Suprapubic skin (tissue), 4 donors: ENCODE data around the gene PEPD. TPM values are rescaled to one million over a fixed set of nuclear protein-coding genes. Genes with fewer than 3 reads are reported as not detected.

ENCODE experiments used
- DNase-seq, 2 donors: peaks; one replicate each; pipeline ENCODE4 v3.0.0-alpha.2; 2019; ENCODE audit warnings: low spot score in 2 of 2
- H3K27ac ChIP-seq: fragments of 200-600 bp; sonication (generic); one replicate; pipeline ENCODE4 v1.5.1; 2019
- H3K27me3 ChIP-seq: fragments of 200-600 bp; sonication (generic); one replicate; pipeline ENCODE4 v1.5.1; 2019
- H3K36me3 ChIP-seq: fragments of 200-600 bp; sonication (generic); one replicate; pipeline ENCODE4 v1.5.1; 2019
- H3K4me1 ChIP-seq: fragments of 200-600 bp; sonication (generic); one replicate; pipeline ENCODE4 v1.5.1; 2019
- H3K4me3 ChIP-seq: fragments of 200-600 bp; sonication (generic); one replicate; pipeline ENCODE4 v1.5.1; 2019; ENCODE audit warnings: mild to moderate bottlenecking
- H3K9me3 ChIP-seq: fragments of 200-600 bp; sonication (generic); one replicate; pipeline ENCODE4 v1.5.1; 2019
- CTCF ChIP-seq, 2 donors: fragments of 200-600 bp in 1 of 2; fragments of 450-650 bp in 1 of 2; sonication (generic) in 1 of 2; IDR thresholded peaks; one replicate each; pipeline ENCODE4 v1.5.1; 2016 to 2019; ENCODE audit warnings: antibody characterized with exemption in 2 of 2, mild to moderate bottlenecking in 1 of 2, moderate library complexity in 1 of 2
- EP300 ChIP-seq: sonication (generic); formaldehyde crosslinking; IDR thresholded peaks from one replicate; pipeline ENCODE4 v1.6.1; 2017; ENCODE audit warnings: antibody characterized with exemption
- POLR2A ChIP-seq, 2 donors: fragments of 450-650 bp; IDR thresholded peaks; one replicate each; pipeline ENCODE4 v1.6.1; 2017; ENCODE audit warnings: antibody characterized with exemption in 2 of 2, mild to moderate bottlenecking in 2 of 2, moderate library complexity in 2 of 2
- POLR2AphosphoS5 ChIP-seq, 3 donors: sonication (generic); formaldehyde crosslinking; IDR thresholded peaks; one replicate each; pipeline ENCODE4 v1.6.1; 2017; ENCODE audit warnings: antibody characterized with exemption in 3 of 3
- WGBS: methylation state at CpG from one replicate; pipeline ENCODE4 v1.1.5; 2018; 5-methylcytosine and 5-hydroxymethylcytosine counted together
- total RNA-seq, 4 donors: library from RNA; depleted of rRNA; stranded (reverse); fragments of >200 nt; gene quantifications; one replicate each; pipeline ENCODE4 v1.1.0, GENCODE V29; 2016

Gene PEPD
- total RNA-seq, 4 donors from 2014 or later, result 35.2 to 73.8 (median 55.9) TPM

GRCh38 chr19:33388231-33388724 lies 133.3 kb downstream of the PEPD start:
- peak in 1 of 2 donors; percentile 57 for DNase-seq
- no CpG with 5 or more reads among the region's 13 CpGs for WGBS
- Histone ChIP-seq H3K9me3 (no peaks in the 10 kb centered on the region), H3K4me3 (no peak overlapping the region), H3K4me1 (peaks cover 70% of the 10 kb centered on the region), H3K27me3 (no peaks in the 10 kb centered on the region), H3K36me3 (peaks cover 20% of the 10 kb centered on the region), H3K27ac (peak overlapping the region; percentile 76)
- TF ChIP-seq POLR2A (IDR thresholded peaks at IDR 0.05) (no peak), POLR2AphosphoS5 (IDR thresholded peaks at IDR 0.05) (no peak), CTCF (IDR thresholded peaks at IDR 0.05) (no peak), EP300 (no peak)

GRCh38 chr19:33387351-33388230 lies 134.0 kb downstream of the PEPD start:
- H3K4me3 ChIP-seq, result no peak overlapping the region
- WGBS, result 97% methylated on average over 26 of the region's 39 CpGs
- H3K27ac ChIP-seq, result no peak overlapping the region
- peaks cover 20% of the 10 kb centered on the region for H3K36me3 ChIP-seq
- H3K9me3 ChIP-seq, result no peaks in the 10 kb centered on the region
- peak in 1 of 2 donors; percentile 63 for DNase-seq
- H3K4me1 ChIP-seq, result peaks cover 63% of the 10 kb centered on the region
- H3K27me3 ChIP-seq, result no peaks in the 10 kb centered on the region
- TF ChIP-seq CTCF (IDR thresholded peaks at IDR 0.05), result no peak
- no peak for TF ChIP-seq POLR2A (IDR thresholded peaks at IDR 0.05)
- TF ChIP-seq EP300, result no peak
- TF ChIP-seq POLR2AphosphoS5 (IDR thresholded peaks at IDR 0.05), result no peak

- H3K9me3 ChIP-seq, result no peaks in the 10 kb centered on the region
- H3K27ac ChIP-seq, result no peak overlapping the region
- peaks cover 51% of the 10 kb centered on the region for H3K4me1 ChIP-seq
- DNase-seq, result peak; percentile 61 to 77
- H3K27me3 ChIP-seq, result no peaks in the 10 kb centered on the region
- TF ChIP-seq CTCF (IDR thresholded peaks at IDR 0.05) (no peak), EP300 (no peak), POLR2AphosphoS5 (IDR thresholded peaks at IDR 0.05) (no peak), POLR2A (IDR thresholded peaks at IDR 0.05) (no peak)
- H3K4me3 ChIP-seq, result no peak overlapping the region
- 80% methylated on average over 15 of the region's 15 CpGs for WGBS
- peaks cover 20% of the 10 kb centered on the region for H3K36me3 ChIP-seq
Measured at GRCh38 chr19:33386361-33386858, 135.2 kb downstream of the PEPD start.

- peak in 1 of 2 donors; percentile 64 for DNase-seq
Measured at GRCh38 chr19:33385956-33386355, 135.6 kb downstream of the PEPD start.

More at GRCh38 chr19:33385956-33386355, 135.6 kb downstream of the PEPD start:
- Histone ChIP-seq H3K27ac (no peak overlapping the region), H3K27me3 (no peaks in the 10 kb centered on the region), H3K4me1 (peaks cover 47% of the 10 kb centered on the region), H3K4me3 (no peak overlapping the region), H3K36me3 (peaks cover 20% of the 10 kb centered on the region), H3K9me3 (no peaks in the 10 kb centered on the region)
- TF ChIP-seq POLR2A (IDR thresholded peaks at IDR 0.05), result no peak
- no peak for TF ChIP-seq POLR2AphosphoS5 (IDR thresholded peaks at IDR 0.05)
- no peak for TF ChIP-seq EP300
- no peak for TF ChIP-seq CTCF (IDR thresholded peaks at IDR 0.05)
- 76% methylated on average over 6 of the region's 6 CpGs for WGBS
